Mesangial cell (primary cell): Measurements from ENCODE around the gene SPA17. TPM values are rescaled to one million over a fixed set of nuclear protein-coding genes. Genes with fewer than 3 reads are reported as not detected.

Source experiments
- total RNA-seq: library from RNA; depleted of rRNA; stranded (reverse); fragments of >200 nt; gene quantifications from 2 replicates; pipeline ENCODE4 v1.2.3, GENCODE V29; 2015

The SPA17 gene
- total RNA-seq: 4.2 and 12.9 TPM in 2 replicates

DNA sequence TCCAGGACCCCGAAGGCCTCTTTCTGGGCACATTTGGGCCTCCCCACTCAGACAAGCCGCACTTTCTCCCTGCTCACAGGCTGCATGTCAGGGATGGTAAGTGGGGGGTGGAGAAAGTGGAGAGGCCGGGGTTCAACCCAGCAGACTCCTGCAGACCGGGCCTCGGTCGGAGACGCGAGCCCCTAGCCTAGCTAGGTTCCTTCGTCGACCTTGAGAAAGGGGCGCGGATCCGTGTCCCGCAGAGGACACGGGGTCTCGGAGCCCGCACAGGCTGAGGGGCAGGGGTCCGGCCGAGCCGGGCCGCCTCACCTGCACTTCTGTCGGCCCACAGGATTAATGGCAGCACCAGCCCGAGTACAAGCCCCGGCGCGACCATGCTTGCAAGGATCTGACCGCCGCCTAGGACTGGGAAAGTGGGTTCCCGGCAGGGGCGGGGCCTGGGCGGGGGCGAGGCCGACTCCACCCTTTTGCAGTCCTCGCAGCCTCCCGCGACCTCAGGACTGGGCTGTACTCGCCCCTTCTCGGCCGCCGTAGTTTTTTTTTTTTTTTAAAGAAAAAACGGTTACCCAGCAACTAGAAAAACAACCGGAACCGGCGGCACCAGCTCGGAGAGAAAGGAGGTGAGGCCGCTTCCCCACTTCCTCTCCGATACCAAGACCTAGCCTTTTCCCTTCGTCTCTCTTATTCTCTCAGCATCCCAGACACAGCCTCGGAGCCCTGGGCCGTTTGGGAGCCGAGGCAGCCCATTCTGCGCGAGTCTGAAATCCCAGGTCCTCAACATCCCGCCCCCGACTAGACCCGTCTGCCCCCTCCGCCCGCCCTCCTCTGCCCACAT lies at the start of gene SPA17, which contains the start of gene SIAE:
Gene SPA17, plus strand, starts transcription at position 572 of the 835 bp plus-strand sequence. CDS start 1,361 bp downstream, outside the sequence.
Gene SIAE, minus strand, starts transcription at position 407 of the 835 bp plus-strand sequence. Its CDS starts 31 bp downstream, at position 376.

DNA sequence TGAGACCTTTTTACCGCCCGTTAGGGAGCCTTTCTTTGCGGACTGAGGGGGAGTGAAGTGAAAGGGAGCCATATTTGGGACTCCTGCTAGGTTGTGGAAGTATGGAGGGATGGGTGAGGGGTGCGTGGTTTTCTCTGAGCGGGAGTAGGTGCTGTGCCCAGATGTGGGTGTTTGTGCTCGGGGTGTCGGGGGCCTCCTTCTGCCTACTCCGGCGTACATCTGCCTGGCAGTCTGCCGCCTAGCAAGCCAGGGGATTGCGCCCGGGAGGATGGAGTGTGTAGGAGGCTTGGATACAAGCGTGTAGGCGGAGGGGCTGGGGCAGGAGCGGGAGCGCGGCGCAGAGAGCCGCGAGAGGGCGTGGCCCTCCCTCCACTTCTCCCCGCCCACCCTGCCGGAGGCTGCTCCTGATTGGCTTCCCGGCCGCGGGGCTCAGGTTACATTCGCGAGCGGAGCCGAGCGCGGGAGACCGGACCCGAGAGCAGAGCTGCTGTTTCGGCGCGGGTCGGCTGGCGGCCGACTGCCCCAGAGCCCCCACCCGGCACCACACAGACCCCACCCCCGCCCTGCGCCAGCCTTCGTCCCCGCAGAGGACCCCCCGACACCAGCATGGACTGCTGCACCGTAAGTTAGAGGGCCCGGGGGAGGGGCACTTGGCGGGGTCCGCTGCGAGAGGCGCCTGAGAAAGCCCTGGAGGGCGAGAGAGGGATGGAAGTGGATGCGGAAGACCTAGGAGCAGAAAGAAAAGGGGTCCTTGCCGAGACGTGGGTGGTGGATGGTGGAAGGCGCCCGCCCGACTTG lies 66.0 kb downstream of the SPA17 start, which contains the start of gene NRGN:
Gene NRGN, plus strand, starts transcription at position 464 of the 798 bp plus-strand sequence. Its CDS starts 143 bp downstream, at position 607.

Other genes with a start within 250 kb of the SPA17 start
- gene OR8B4, start 249.0 kb upstream of the SPA17 start, total RNA-seq: not detected in 2 replicates
- not detected in 2 replicates for gene OR8B8, start 228.2 kb upstream of the SPA17 start, total RNA-seq
- gene OR8B12, start 130.2 kb upstream of the SPA17 start, total RNA-seq: not detected in 2 replicates
- gene OR8A1, start 103.9 kb upstream of the SPA17 start, total RNA-seq: not detected in 2 replicates
- not detected in 2 replicates for gene PANX3, start 62.5 kb upstream of the SPA17 start, total RNA-seq
- 17.8 and 24.1 TPM in 2 replicates for gene TBRG1, start 51.0 kb upstream of the SPA17 start, total RNA-seq
- gene SIAE, start 165 bp upstream of the SPA17 start, total RNA-seq: 5.2 and 16.9 TPM in 2 replicates
- 0.76 and 11.1 TPM in 2 replicates for gene NRGN, start 66.0 kb downstream of the SPA17 start, total RNA-seq
- gene VSIG2, start 78.4 kb downstream of the SPA17 start, total RNA-seq: 0.13 TPM in 1 of 2 replicates, not detected in the other
- gene ESAM, start 88.4 kb downstream of the SPA17 start, total RNA-seq: 6.1 and 35.7 TPM in 2 replicates
- 7.5 and 11.1 TPM in 2 replicates for gene MSANTD2, start 126.5 kb downstream of the SPA17 start, total RNA-seq
- 22.3 and 22.6 TPM in 2 replicates for gene ROBO3, start 191.5 kb downstream of the SPA17 start, total RNA-seq
- gene ROBO4, start 224.0 kb downstream of the SPA17 start, total RNA-seq: 0.65 and 0.76 TPM in 2 replicates
- not detected in 2 replicates for gene HEPN1, start 245.3 kb downstream of the SPA17 start, total RNA-seq